CD4-positive, CD25-positive, alpha-beta regulatory T cell (primary cell): ENCODE measurements around the gene ZNF354B. TPM values are rescaled to one million over a fixed set of nuclear protein-coding genes. Genes with fewer than 3 reads are reported as not detected.
A peak's percentile ranks its signal among the peaks of the same experiment; 100 is the strongest.
"Not testable (repeated sequence)": the region's sequence is repeated elsewhere in the genome, so short reads cannot be mapped to it uniquely, and the experiment has no call there.

Source experiments
- ATAC-seq, 2 donors: fragments of 150-1000 bp; cut with Tn5 transposase; one replicate each; pipeline ENCODE4 v1.10.0; 2021; ENCODE audit warnings: low read depth in 2 of 2, moderate number of reproducible peaks in 2 of 2, moderate library complexity in 1 of 2
- DNase-seq, 3 donors: peaks; one replicate each; pipeline versions ENCODE4 v3.0.0 to v3.0.0-alpha.2; 2012 to 2022; ENCODE audit warnings: mixed read lengths in 1 of 3
- H3K27ac ChIP-seq: one replicate; pipeline ENCODE4 v1.7.0; 2013; ENCODE audit warnings: mild to moderate bottlenecking, low read length; ENCODE audit not compliant: insufficient read depth, poor library complexity, severe bottlenecking
- H3K27me3 ChIP-seq: one replicate; pipeline ENCODE4 v1.7.0; 2013; ENCODE audit warnings: low read length; ENCODE audit not compliant: control insufficient read depth, insufficient read depth
- H3K36me3 ChIP-seq: one replicate; pipeline ENCODE4 v1.7.0; 2013; ENCODE audit warnings: mild to moderate bottlenecking, low read length, moderate library complexity; ENCODE audit not compliant: control insufficient read depth, insufficient read depth
- H3K4me1 ChIP-seq: 2 replicates; pipeline ENCODE4 v1.7.0; 2013; ENCODE audit warnings: mild to moderate bottlenecking, low read length; ENCODE audit not compliant: insufficient read depth, control insufficient read depth, poor library complexity, severe bottlenecking
- H3K4me3 ChIP-seq: one replicate; pipeline ENCODE4 v1.7.0; 2013; ENCODE audit warnings: low read depth, mild to moderate bottlenecking, low read length, moderate library complexity
- H3K9me3 ChIP-seq, 2 experiments: 1 replicate in 1 of 2; 2 replicates in 1 of 2; pipeline ENCODE4 v1.7.0; 2013; ENCODE audit warnings: low read length in 2 of 2, mild to moderate bottlenecking in 1 of 2, moderate library complexity in 1 of 2; ENCODE audit not compliant: control insufficient read depth in 2 of 2
- H3K27ac Mint-ChIP-seq, 3 donors: one replicate each; pipeline ENCODE4 v1.8.0; 2020 to 2022; ENCODE audit warnings: mild to moderate bottlenecking in 3 of 3, mixed read lengths in 3 of 3, moderate library complexity in 2 of 3
- H3K27me3 Mint-ChIP-seq: one replicate; pipeline ENCODE4 v1.8.0; 2022; ENCODE audit warnings: mild to moderate bottlenecking, mixed read lengths
- H3K36me3 Mint-ChIP-seq: one replicate; pipeline ENCODE4 v1.8.0; 2020; ENCODE audit warnings: mixed read lengths
- H3K4me1 Mint-ChIP-seq, 4 donors: one replicate each; pipeline ENCODE4 v1.8.0; 2020 to 2022; ENCODE audit warnings: mixed read lengths in 4 of 4, mild to moderate bottlenecking in 1 of 4
- H3K4me3 Mint-ChIP-seq, 4 donors: one replicate each; pipeline ENCODE4 v1.8.0; 2020 to 2022; ENCODE audit warnings: mild to moderate bottlenecking in 4 of 4, mixed read lengths in 4 of 4, moderate library complexity in 3 of 4
- H3K9me3 Mint-ChIP-seq, 7 donors: one replicate each; pipeline ENCODE4 v1.8.0; 2020 to 2022; ENCODE audit warnings: mixed read lengths in 7 of 7, mild to moderate bottlenecking in 3 of 7, moderate library complexity in 2 of 7
- polyA plus RNA-seq, 4 donors: library from polyadenylated mRNA; unstranded; fragments of 300-500 nt; fragmentation: Illumina TruSeq; gene quantifications; one replicate each; pipeline ENCODE4 v1.2.3, GENCODE V29; 2021
- total RNA-seq: library from RNA; stranded (reverse); gene quantifications from one replicate; pipeline ENCODE4 v1.2.3, GENCODE V29; 2022

Gene ZNF354B
- total and polyA plus RNA-seq, 5 donors from 2014 or later: 2.1 to 11.8 (median 2.3) TPM

DNA sequence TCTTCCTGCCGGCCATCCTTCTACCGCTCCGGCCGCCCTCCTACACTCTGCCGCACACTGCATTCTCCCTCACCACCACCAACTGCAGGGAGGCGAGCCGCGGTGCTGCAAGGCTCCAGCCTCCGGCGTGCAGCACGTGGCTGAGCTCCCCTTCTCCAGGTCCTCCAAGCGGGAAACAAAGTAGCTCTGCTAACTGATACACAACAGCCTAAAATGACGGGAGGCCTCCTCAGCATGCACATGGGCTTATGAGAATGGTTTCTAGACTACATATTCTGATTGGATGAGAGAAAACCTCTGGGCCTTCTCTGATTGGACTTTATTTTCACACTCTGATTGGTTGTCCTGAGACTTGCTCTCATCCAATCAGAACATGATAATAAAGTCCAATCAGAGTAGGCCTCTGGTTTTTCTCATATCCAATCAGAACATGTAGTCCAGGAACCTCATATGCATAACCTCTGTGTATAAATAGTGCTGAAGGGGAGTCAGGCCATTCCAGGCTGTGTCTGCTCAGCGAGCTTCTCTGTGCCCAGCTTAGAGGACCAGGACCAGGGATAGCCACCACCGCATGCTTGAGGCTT lies 27.0 kb upstream of the ZNF354B start:
- ATAC-seq: no peak
- Mint-ChIP-seq H3K27ac (no peak overlapping the region), H3K4me1 (no peaks in the 10 kb centered on the region), H3K4me3 (no peak overlapping the region), H3K9me3 (no peaks in the 10 kb centered on the region), H3K36me3 (no peaks in the 10 kb centered on the region), H3K27me3 (no peaks in the 10 kb centered on the region)
- Histone ChIP-seq H3K4me1 (no peaks in the 10 kb centered on the region), H3K27ac (no peak overlapping the region), H3K27me3 (no peaks in the 10 kb centered on the region), H3K36me3 (no peaks in the 10 kb centered on the region), H3K9me3 (no peaks in the 10 kb centered on the region), H3K4me3 (no peak overlapping the region)
- no peak for DNase-seq

DNA sequence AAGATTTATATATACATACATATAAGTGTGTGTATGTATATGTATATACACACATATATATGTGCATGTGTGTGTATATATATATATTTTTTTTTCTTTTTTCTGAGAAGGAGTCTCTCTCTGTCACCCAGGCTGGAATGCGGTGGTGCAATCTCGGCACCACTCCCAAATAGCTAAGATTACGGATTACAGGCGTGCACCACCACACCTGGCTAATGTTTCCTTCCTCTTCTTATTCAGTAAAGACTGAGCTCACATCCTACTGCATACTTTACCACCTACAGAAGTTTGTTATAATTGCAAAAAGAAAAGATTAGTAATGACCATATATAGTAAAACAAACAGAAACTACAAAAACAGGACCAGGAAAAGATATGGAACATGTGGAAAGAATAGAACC lies 23.1 kb upstream of the ZNF354B start:
- Mint-ChIP-seq H3K4me3 (no peak overlapping the region), H3K27ac (no peak overlapping the region), H3K27me3 (no peaks in the 10 kb centered on the region), H3K9me3 (no peaks in the 10 kb centered on the region), H3K36me3 (no peaks in the 10 kb centered on the region), H3K4me1 (no peaks in the 10 kb centered on the region)
- Histone ChIP-seq H3K27me3 (no peaks in the 10 kb centered on the region), H3K4me3 (no peak overlapping the region), H3K9me3 (no peaks in the 10 kb centered on the region), H3K4me1 (no peaks in the 10 kb centered on the region), H3K27ac (no peak overlapping the region), H3K36me3 (no peaks in the 10 kb centered on the region)
- DNase-seq: no peak
- ATAC-seq: no peak

DNA sequence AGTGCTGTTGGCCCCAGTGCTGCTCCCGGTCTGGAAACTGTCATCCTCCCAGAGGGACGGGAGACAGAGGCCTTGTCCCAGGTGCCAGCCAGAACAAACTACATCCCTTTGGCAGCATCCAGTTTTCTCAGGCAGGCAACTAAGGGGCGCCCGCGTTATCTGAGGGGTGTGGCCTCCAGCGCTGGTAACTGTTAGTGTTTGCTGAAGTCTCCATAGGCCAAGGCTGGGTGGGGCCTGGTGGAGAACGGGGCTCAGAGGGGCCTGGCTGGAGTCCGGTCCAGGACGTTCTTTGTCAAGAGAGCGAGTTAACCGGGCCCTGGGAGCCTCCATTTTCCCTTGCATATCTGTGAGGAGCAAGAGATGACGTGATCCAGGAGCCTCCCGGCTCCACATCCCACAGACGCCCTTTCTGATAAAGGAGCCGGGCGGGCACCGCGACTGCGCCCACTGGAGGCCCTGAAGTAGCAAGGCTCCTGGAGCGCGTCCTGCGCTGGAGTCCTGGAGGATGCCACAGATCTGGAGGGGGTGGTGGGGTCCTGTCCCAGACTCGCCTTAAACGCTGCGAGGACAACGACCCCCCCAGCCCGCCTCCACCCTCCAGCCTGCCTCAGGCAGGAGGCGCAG lies 20.9 kb upstream of the ZNF354B start:
- not testable (repeated sequence) for H3K4me1 Mint-ChIP-seq, ATAC-seq, H3K27me3 ChIP-seq, H3K27ac ChIP-seq, H3K9me3 ChIP-seq, H3K36me3 Mint-ChIP-seq, H3K4me3 Mint-ChIP-seq, H3K27me3 Mint-ChIP-seq, H3K36me3 ChIP-seq, H3K9me3 Mint-ChIP-seq, H3K4me3 ChIP-seq, DNase-seq, H3K27ac Mint-ChIP-seq, H3K4me1 ChIP-seq

DNA sequence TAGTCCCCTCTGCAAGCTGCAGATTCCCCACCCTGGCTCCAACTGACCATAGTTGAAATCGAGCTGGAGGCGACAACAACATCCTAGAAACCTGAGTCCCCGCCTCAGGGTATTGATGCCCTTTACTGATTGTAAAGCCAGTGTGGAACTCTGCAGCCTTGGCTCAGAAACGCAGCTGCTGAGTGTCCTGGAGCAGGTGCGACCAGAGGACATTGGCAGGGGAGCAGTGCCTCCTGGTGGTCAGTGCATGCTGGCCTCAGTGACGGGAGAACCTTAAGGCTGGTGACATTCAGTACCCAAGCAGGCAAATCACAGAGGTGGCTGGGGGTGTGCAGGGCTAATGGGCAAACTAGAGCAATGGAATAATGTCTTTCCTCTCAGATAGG lies 20.4 kb upstream of the ZNF354B start:
- peak in 1 of 2 donors; percentile 55 for ATAC-seq
- no peaks in the 10 kb centered on the region for H3K36me3 Mint-ChIP-seq
- H3K4me1 ChIP-seq: no peaks in the 10 kb centered on the region
- no peaks in the 10 kb centered on the region for H3K9me3 ChIP-seq
- no peaks in the 10 kb centered on the region for H3K4me1 Mint-ChIP-seq
- no peak overlapping the region for H3K27ac Mint-ChIP-seq
- H3K9me3 Mint-ChIP-seq: peaks cover 0 to 1% (median 0%) of the 10 kb centered on the region in 7 donors
- no peaks in the 10 kb centered on the region for H3K27me3 Mint-ChIP-seq
- peak; percentile 7 to 25 (median 17) for DNase-seq
- H3K36me3 ChIP-seq: no peaks in the 10 kb centered on the region
- no peak overlapping the region for H3K27ac ChIP-seq
- H3K4me3 ChIP-seq: no peak overlapping the region
- no peak overlapping the region for H3K4me3 Mint-ChIP-seq
- no peaks in the 10 kb centered on the region for H3K27me3 ChIP-seq

DNA sequence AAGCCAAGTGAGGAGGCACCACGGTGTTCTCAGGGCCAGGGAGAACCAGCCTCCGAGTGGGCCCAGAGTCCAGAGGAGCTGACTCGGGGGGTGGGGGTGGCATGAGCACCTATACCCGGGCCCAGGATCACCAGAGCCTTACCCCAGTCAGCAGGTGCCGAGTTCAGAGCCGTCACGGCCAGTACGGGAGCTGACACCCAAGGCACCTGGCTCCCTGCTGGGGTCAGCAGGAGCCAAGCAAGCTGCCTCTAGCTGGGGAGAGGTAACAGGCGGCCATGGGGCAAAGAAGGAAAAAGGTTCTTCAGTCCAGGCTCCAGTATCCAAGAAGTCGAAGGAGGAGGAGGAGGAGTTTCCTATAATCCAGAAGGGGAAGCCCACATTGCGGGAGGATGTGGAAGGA lies 19.4 kb upstream of the ZNF354B start:
- not testable (repeated sequence) for H3K4me1 Mint-ChIP-seq, H3K36me3 Mint-ChIP-seq, H3K4me1 ChIP-seq, H3K9me3 ChIP-seq, H3K4me3 ChIP-seq, H3K36me3 ChIP-seq, DNase-seq, H3K4me3 Mint-ChIP-seq, H3K27me3 ChIP-seq, H3K27ac ChIP-seq, H3K27me3 Mint-ChIP-seq, H3K9me3 Mint-ChIP-seq, ATAC-seq
- H3K27ac Mint-ChIP-seq: peak overlapping the region in 1 of 3 donors; percentile 52

DNA sequence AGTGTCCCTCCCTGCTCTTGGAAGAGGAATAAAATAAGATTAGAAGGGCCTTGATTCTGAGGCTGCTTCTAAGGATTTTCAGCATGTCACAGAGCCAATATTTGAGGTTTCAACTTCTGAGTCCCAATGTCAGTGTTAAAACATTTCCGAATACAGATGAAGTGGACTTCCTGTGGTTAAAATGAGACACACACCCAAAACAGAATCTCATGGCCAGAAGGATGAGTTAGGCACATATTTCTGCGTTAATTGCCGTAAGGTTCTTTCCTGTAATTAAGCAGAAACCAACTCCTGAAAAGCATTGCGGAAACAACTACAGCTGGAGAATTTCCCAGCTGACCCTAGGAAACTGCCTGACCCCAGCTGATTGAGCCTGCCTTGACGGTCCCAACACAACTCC lies 10.4 kb upstream of the ZNF354B start:
- H3K27me3 ChIP-seq: peaks cover 6% of the 10 kb centered on the region
- no peaks in the 10 kb centered on the region for H3K9me3 Mint-ChIP-seq
- H3K9me3 ChIP-seq: no peaks in the 10 kb centered on the region
- ATAC-seq (no peak), DNase-seq (no peak)
- no peak overlapping the region for H3K4me3 Mint-ChIP-seq
- H3K4me3 ChIP-seq: no peak overlapping the region
- H3K4me1 ChIP-seq: no peaks in the 10 kb centered on the region
- H3K36me3 Mint-ChIP-seq: no peaks in the 10 kb centered on the region
- no peaks in the 10 kb centered on the region for H3K36me3 ChIP-seq
- peaks cover 4% of the 10 kb centered on the region for H3K27me3 Mint-ChIP-seq
- no peak overlapping the region for H3K27ac Mint-ChIP-seq
- no peak overlapping the region for H3K27ac ChIP-seq
- H3K4me1 Mint-ChIP-seq: no peaks in the 10 kb centered on the region

DNA sequence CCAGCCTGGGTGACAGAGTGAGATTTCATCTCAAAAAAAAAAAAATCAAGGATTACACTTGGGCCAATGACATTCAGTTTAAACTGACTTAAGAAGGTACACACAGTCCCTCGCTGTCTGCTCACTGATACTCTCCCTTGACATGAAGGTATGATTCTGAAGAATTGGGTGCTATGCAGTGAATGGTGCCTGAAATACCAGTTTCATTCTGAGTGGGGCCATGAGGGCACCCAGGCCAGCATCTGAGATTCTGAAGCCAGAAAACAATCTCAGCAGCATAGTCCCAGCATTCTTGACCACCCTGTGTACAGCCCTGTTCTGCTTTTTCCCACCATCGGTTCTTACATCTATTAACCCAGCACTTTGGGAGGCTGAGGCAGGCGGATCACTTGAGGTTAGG lies 7.8 kb upstream of the ZNF354B start:
- H3K4me3 Mint-ChIP-seq: no peak overlapping the region
- Histone ChIP-seq H3K4me3 (no peak overlapping the region), H3K27me3 (peaks cover 6% of the 10 kb centered on the region), H3K9me3 (no peaks in the 10 kb centered on the region), H3K27ac (no peak overlapping the region), H3K36me3 (no peaks in the 10 kb centered on the region), H3K4me1 (no peaks in the 10 kb centered on the region)
- DNase-seq: no peak
- no peak overlapping the region for H3K27ac Mint-ChIP-seq
- no peaks in the 10 kb centered on the region for H3K9me3 Mint-ChIP-seq
- H3K27me3 Mint-ChIP-seq: peaks cover 4% of the 10 kb centered on the region
- no peaks in the 10 kb centered on the region for H3K4me1 Mint-ChIP-seq
- no peaks in the 10 kb centered on the region for H3K36me3 Mint-ChIP-seq
- ATAC-seq: no peak

DNA sequence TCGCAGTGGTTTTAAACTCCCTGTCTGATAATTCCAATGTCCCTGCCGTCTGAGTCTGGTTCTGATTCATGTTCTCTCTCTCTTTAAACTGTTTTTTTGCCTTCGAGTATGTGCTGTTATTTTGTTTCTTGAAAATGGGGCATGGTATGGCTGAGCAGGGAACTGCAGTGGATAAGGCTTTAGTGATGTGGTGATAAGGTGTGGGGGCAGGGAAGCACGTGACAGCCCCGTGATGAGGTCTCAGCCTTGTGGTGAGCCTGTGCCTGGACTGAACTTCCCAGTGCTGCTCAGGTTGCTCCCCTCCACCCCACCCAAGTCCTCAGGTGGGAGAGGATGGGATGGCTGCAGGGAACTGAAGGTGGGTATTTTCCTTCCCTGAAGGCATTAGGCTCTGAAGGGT lies 5.5 kb upstream of the ZNF354B start:
- Mint-ChIP-seq H3K27ac (no peak overlapping the region), H3K4me3 (no peak overlapping the region), H3K4me1 (peaks cover 0 to 3% (median 1%) of the 10 kb centered on the region in 4 donors), H3K36me3 (no peaks in the 10 kb centered on the region), H3K9me3 (no peaks in the 10 kb centered on the region), H3K27me3 (peaks cover 4% of the 10 kb centered on the region)
- H3K27ac ChIP-seq: no peak overlapping the region
- no peaks in the 10 kb centered on the region for H3K36me3 ChIP-seq
- DNase-seq (no peak), ATAC-seq (no peak)
- peaks cover 6% of the 10 kb centered on the region for H3K27me3 ChIP-seq
- no peak overlapping the region for H3K4me3 ChIP-seq
- peaks cover 1% of the 10 kb centered on the region for H3K4me1 ChIP-seq
- H3K9me3 ChIP-seq: no peaks in the 10 kb centered on the region
